Measurements from ENCODE around the gene MSTN. TPM values are rescaled to one million over a fixed set of nuclear protein-coding genes. Genes with fewer than 3 reads are reported as not detected.

MSTN gene
- total and polyA plus RNA-seq, 2 donors (not counting 3 experiments of a cell fraction or from before 2014, with no cell fraction given) = 0.04 TPM; not detected in 1

GRCh38 chr2:190060626-190061025 lies 1.9 kb downstream of the MSTN start:
- dilution Hi-C loops (cut with MboI; ENCODE audit: extremely low pct_ligation_motif_present, low sequenced_read_pairs) = no loop called here
- CTCF ChIA-PET = interaction anchor here (1.0 to 1.5 kb wide), 5 partner anchors 10 to 262 kb away, joined by 3 to 7 read pairs (median 3); no protein-coding TSS in a partner anchor

More at GRCh38 chr2:190060626-190061025, 1.9 kb downstream of the MSTN start:
- POLR2A ChIA-PET = no interaction called here
- H3K79me2 ChIP-seq (ENCODE audit: control insufficient read depth, insufficient read depth, low read length) = no peaks in the 10 kb centered on the region
- no peaks in the 10 kb centered on the region for H3K9me3 ChIP-seq (replicated peaks; ENCODE audit: control insufficient read depth, insufficient read depth, low read length)
- H3K4me2 ChIP-seq (ENCODE audit: insufficient read depth, low read length) = no peak overlapping the region
- no peaks in the 10 kb centered on the region for H3K4me1 ChIP-seq (ENCODE audit: control insufficient read depth, extremely low read depth, insufficient read depth, low read length)
- FAIRE-seq (no peak), DNase-seq (ENCODE audit: low read depth, low spot score) (no peak)
- intact Hi-C loops (cut with micrococcal nuclease) = no loop called here
- TF ChIP-seq FOS (IDR thresholded peaks at IDR 0.05; ENCODE audit: borderline replicate concordance, insufficient read depth, low read length) (no peak), POLR2A (IDR thresholded peaks at IDR 0.05; ENCODE audit: low read depth, low read length) (no peak), EZH2 (IDR thresholded peaks at IDR 0.05; ENCODE audit: borderline replicate concordance, low read depth, low read length, severe bottlenecking) (no peak), MAX (IDR thresholded peaks at IDR 0.05; ENCODE audit: insufficient read depth, insufficient read length) (no peak), MYC (IDR thresholded peaks at IDR 0.05; ENCODE audit: low read depth, low read length) (no peak), CTCF (IDR thresholded peaks at IDR 0.05; ENCODE audit: extremely low read depth in 1 of 2, insufficient read depth in 1 of 2, low read depth in 1 of 2, low read length in 2 of 2) (no peak), POLR2AphosphoS5 (IDR thresholded peaks at IDR 0.05; ENCODE audit: insufficient read depth, low read depth, low read length) (no peak), GATA2 (IDR thresholded peaks at IDR 0.05; ENCODE audit: insufficient read depth, insufficient read length, low read depth, low read length) (no peak), JUN (IDR thresholded peaks at IDR 0.05; ENCODE audit: borderline replicate concordance, insufficient read depth, insufficient read length, low read depth) (no peak)
- BruUV-seq (replicated peaks) = no TSS peak
- no peak overlapping the region for H3K27ac ChIP-seq (ENCODE audit: insufficient read depth, low read depth, low read length)
- H3K9ac ChIP-seq (replicated peaks; ENCODE audit: extremely low read depth, insufficient read depth, low read length) = no peak overlapping the region
- H4K20me1 ChIP-seq (replicated peaks; ENCODE audit: control insufficient read depth, extremely low read depth, insufficient read depth, low read length) = no peaks in the 10 kb centered on the region
- no peak overlapping the region for H3K4me3 ChIP-seq (replicated peaks in 1 of 3; ENCODE audit: insufficient read depth in 1 of 3, low read depth in 1 of 3, low read length in 3 of 3)
- H2AFZ ChIP-seq (ENCODE audit: low read depth, low read length) = no peak overlapping the region
- H3K27me3 ChIP-seq (ENCODE audit: control insufficient read depth in 2 of 2, insufficient read depth in 2 of 2, low read length in 2 of 2) = no peaks in the 10 kb centered on the region
- H3K36me3 ChIP-seq (ENCODE audit: control insufficient read depth in 2 of 2, extremely low read depth in 1 of 2, insufficient read depth in 2 of 2, low read length in 2 of 2) = no peaks in the 10 kb centered on the region
- no peaks in the 10 kb centered on the region for H3K9me1 ChIP-seq (replicated peaks; ENCODE audit: control insufficient read depth, extremely low read depth, insufficient read depth, low read length)

Measured in endothelial cell of umbilical vein (primary cell).